Gastrocnemius medialis (tissue), 4 donors: ENCODE data around the gene MDGA2. TPM values are rescaled to one million over a fixed set of nuclear protein-coding genes. Genes with fewer than 3 reads are reported as not detected.

ENCODE experiments used
- ATAC-seq, 2 donors: fragments of 150-250 bp; one replicate each; pipeline ENCODE4 v1.9.1; 2016
- DNase-seq, 2 donors: peaks; one replicate each; pipeline ENCODE4 v3.0.0-alpha.2; 2019
- H3K27ac ChIP-seq, 4 donors: fragments of 200-600 bp; sonication (generic); 1 replicate in 1 of 4; 2 replicates in 3 of 4; pipeline ENCODE4 v1.5.1; 2016 to 2018; ENCODE audit warnings: mild to moderate bottlenecking in 2 of 4, moderate library complexity in 1 of 4
- H3K27me3 ChIP-seq, 3 donors: fragments of 200-600 bp; sonication (generic) in 2 of 3; 1 replicate in 1 of 3; 2 replicates in 2 of 3; pipeline versions ENCODE4 v1.5.1 to v1.6.0; 2016 to 2019; ENCODE audit warnings: mild to moderate bottlenecking in 1 of 3, moderate library complexity in 1 of 3
- H3K36me3 ChIP-seq, 2 donors: fragments of 200-600 bp; sonication (generic) in 1 of 2; one replicate each; pipeline ENCODE4 v1.5.1; 2017 to 2018
- H3K4me1 ChIP-seq, 2 donors: fragments of 200-600 bp; sonication (generic) in 1 of 2; one replicate each; pipeline ENCODE4 v1.5.1; 2016 to 2017; ENCODE audit warnings: mild to moderate bottlenecking in 2 of 2
- H3K4me3 ChIP-seq, 4 donors: fragments of 200-600 bp; sonication (generic) in 3 of 4; 1 replicate in 1 of 4; 2 replicates in 3 of 4; pipeline ENCODE4 v1.5.1; 2016 to 2019; ENCODE audit warnings: mild to moderate bottlenecking in 2 of 4
- H3K9me3 ChIP-seq, 3 donors: fragments of 200-600 bp; sonication (generic) in 2 of 3; 1 replicate in 1 of 3; 2 replicates in 2 of 3; pipeline ENCODE4 v1.5.1; 2016 to 2019
- POLR2A ChIP-seq, 2 donors: fragments of 450-650 bp; IDR thresholded peaks; one replicate each; pipeline ENCODE4 v1.6.1; 2017; ENCODE audit warnings: antibody characterized with exemption in 2 of 2, mild to moderate bottlenecking in 2 of 2, moderate library complexity in 2 of 2
- in situ Hi-C, 4 donors: fragments of 200-750 bp; cut with MboI; loops; one replicate each; pipeline versions ENCODE4 v1.15.0 to v1.8.0; 2017; ENCODE audit warnings: low sequenced_read_pairs in 4 of 4
- intact Hi-C: fragments of 100-400 bp; cut with DNase I; formaldehyde crosslinking; loops from one replicate; pipeline ENCODE4 v1.15.1; 2023; ENCODE audit warnings: low total_unique reads
- total RNA-seq, 4 donors: library from RNA; depleted of rRNA; stranded (reverse); fragments of >200 nt; gene quantifications; one replicate each; pipeline versions ENCODE4 v1.1.0 to v1.2.3, GENCODE V29; 2016
- TF ChIP-seq, protein P1 (sequence below), 5 experiments: fragments of 450-650 bp in 3 of 5; fragments of 200-600 bp in 2 of 5; sonication (generic) in 2 of 5; IDR thresholded peaks in 4 of 5; conservative IDR thresholded peaks in 1 of 5; 1 replicate in 4 of 5; 2 replicates in 1 of 5; pipeline ENCODE4 v1.5.1; 2016 to 2019; ENCODE audit warnings: antibody characterized with exemption in 5 of 5, mild to moderate bottlenecking in 3 of 5, moderate library complexity in 3 of 5

The MDGA2 gene
- total RNA-seq, 4 donors from 2014 or later, result not detected

DNA sequence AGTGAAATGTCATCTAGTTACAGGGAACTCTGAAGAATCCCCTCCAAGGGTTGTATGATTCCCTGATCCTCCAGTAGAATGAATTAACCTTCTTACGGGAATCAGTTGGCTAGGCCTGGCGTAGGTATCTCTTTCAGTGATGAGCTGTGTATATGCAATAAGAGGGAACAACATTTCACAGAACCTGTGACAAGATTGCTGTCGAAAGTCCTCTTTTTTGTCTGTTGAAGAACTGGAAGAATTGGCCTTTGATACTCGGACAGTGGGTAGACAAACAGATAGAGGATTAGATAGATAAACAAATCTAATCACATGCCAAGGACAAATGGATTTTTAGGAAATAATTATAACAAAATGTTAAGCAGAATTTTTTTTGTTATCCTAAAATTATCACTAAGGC lies 184.6 kb downstream of the MDGA2 start:
- ATAC-seq (no peak), DNase-seq (no peak)
- H3K27me3 ChIP-seq, result no peaks in the 10 kb centered on the region
- no peaks in the 10 kb centered on the region for H3K36me3 ChIP-seq
- H3K4me3 ChIP-seq, result no peak overlapping the region
- no peaks in the 10 kb centered on the region for H3K9me3 ChIP-seq
- TF ChIP-seq POLR2A (IDR thresholded peaks at IDR 0.05), result no peak
- TF ChIP-seq, protein P1, sequence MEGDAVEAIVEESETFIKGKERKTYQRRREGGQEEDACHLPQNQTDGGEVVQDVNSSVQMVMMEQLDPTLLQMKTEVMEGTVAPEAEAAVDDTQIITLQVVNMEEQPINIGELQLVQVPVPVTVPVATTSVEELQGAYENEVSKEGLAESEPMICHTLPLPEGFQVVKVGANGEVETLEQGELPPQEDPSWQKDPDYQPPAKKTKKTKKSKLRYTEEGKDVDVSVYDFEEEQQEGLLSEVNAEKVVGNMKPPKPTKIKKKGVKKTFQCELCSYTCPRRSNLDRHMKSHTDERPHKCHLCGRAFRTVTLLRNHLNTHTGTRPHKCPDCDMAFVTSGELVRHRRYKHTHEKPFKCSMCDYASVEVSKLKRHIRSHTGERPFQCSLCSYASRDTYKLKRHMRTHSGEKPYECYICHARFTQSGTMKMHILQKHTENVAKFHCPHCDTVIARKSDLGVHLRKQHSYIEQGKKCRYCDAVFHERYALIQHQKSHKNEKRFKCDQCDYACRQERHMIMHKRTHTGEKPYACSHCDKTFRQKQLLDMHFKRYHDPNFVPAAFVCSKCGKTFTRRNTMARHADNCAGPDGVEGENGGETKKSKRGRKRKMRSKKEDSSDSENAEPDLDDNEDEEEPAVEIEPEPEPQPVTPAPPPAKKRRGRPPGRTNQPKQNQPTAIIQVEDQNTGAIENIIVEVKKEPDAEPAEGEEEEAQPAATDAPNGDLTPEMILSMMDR (IDR thresholded peaks at IDR 0.05 in 4 of 5, conservative IDR thresholded peaks at IDR 0.05 in 1 of 5), result no peak
- no peak overlapping the region for H3K27ac ChIP-seq
- H3K4me1 ChIP-seq, result no peaks in the 10 kb centered on the region
- intact Hi-C loops, result no loop called here
- in situ Hi-C loops, result no loop called here

- in situ Hi-C loops (no loop called here), intact Hi-C loops (no loop called here)
- no peaks in the 10 kb centered on the region for H3K9me3 ChIP-seq
- ATAC-seq (no peak), DNase-seq (no peak)
- H3K4me1 ChIP-seq, result no peaks in the 10 kb centered on the region
- H3K36me3 ChIP-seq, result no peaks in the 10 kb centered on the region
- no peak overlapping the region for H3K27ac ChIP-seq
- TF ChIP-seq, protein P1 (IDR thresholded peaks at IDR 0.05 in 4 of 5, conservative IDR thresholded peaks at IDR 0.05 in 1 of 5), result no peak
- TF ChIP-seq POLR2A (IDR thresholded peaks at IDR 0.05), result no peak
- no peaks in the 10 kb centered on the region for H3K27me3 ChIP-seq
- no peak overlapping the region for H3K4me3 ChIP-seq
Measured at GRCh38 chr14:47490353-47490752, 185.1 kb downstream of the MDGA2 start.

DNA sequence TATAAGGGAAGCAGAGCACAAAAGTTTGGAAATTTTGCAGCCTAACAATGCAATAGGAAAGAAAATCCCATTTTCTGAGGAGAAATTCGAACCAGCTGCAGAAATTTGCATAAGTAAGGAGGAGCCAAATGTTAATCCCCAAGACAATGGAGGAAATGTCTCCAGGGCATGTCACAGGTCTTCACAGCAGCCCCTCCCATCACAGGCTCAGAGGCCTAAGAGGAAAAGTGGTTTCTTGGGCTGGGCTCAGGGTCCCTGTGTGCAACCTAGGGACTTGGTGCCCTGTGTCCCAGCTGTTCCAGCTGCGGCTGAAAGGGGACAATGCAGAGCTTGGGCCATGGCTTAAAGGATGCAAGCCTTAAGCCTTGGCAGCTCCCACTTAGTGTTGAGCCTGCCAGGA lies 190.0 kb downstream of the MDGA2 start:
- H3K27ac ChIP-seq, result no peak overlapping the region
- TF ChIP-seq POLR2A (IDR thresholded peaks at IDR 0.05), result no peak
- TF ChIP-seq, protein P1 (IDR thresholded peaks at IDR 0.05 in 4 of 5, conservative IDR thresholded peaks at IDR 0.05 in 1 of 5), result no peak
- H3K27me3 ChIP-seq, result no peaks in the 10 kb centered on the region
- in situ Hi-C loops, result no loop called here
- H3K9me3 ChIP-seq, result no peaks in the 10 kb centered on the region
- H3K36me3 ChIP-seq, result no peaks in the 10 kb centered on the region
- ATAC-seq, result no peak
- no peak for DNase-seq
- no peak overlapping the region for H3K4me3 ChIP-seq
- H3K4me1 ChIP-seq, result no peaks in the 10 kb centered on the region
- intact Hi-C loops, result no loop called here

DNA sequence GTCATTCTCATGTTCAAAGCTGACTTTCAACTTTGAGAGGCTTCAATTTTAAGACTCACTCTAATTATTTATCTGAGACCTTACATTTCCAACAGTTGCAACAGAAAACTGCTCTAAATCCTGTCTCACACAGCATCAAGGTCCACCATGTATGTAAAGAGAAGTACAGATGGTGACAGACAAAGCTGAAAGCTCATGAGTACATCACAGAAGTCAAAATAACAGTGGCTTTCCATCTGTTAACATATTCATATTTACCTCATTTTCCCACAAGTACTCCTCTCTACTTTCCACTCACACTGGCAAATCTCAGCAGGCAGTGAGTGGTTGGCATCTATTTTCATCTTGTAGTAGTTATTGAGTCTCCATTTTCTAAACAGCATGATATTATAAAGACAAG lies 192.0 kb downstream of the MDGA2 start:
- no peaks in the 10 kb centered on the region for H3K4me1 ChIP-seq
- no peak overlapping the region for H3K27ac ChIP-seq
- in situ Hi-C loops (no loop called here), intact Hi-C loops (no loop called here)
- TF ChIP-seq POLR2A (IDR thresholded peaks at IDR 0.05), result no peak
- no peak for DNase-seq
- no peak for ATAC-seq
- H3K9me3 ChIP-seq, result no peaks in the 10 kb centered on the region
- H3K36me3 ChIP-seq, result no peaks in the 10 kb centered on the region
- H3K27me3 ChIP-seq, result no peaks in the 10 kb centered on the region
- no peak overlapping the region for H3K4me3 ChIP-seq

- intact Hi-C loops, result no loop called here
- H3K9me3 ChIP-seq, result no peaks in the 10 kb centered on the region
- H3K36me3 ChIP-seq, result no peaks in the 10 kb centered on the region
- TF ChIP-seq, protein P1 (IDR thresholded peaks at IDR 0.05 in 4 of 5, conservative IDR thresholded peaks at IDR 0.05 in 1 of 5), result no peak
- no peak for TF ChIP-seq POLR2A (IDR thresholded peaks at IDR 0.05)
- no peak overlapping the region for H3K27ac ChIP-seq
- H3K4me3 ChIP-seq, result no peak overlapping the region
- no peak for DNase-seq
- no peak for ATAC-seq
- H3K27me3 ChIP-seq, result no peaks in the 10 kb centered on the region
- in situ Hi-C loops, result no loop called here
- no peaks in the 10 kb centered on the region for H3K4me1 ChIP-seq
Measured at GRCh38 chr14:47471075-47471474, 204.3 kb downstream of the MDGA2 start.
